LNCAP (cell line): ENCODE data around the gene PTCHD4.

Source experiments
- CTCF ChIP-seq: fragments of 450-650 bp; IDR thresholded peaks from 2 replicates; pipeline ENCODE4 v1.5.1; 2017; ENCODE audit warnings: mild to moderate bottlenecking

Gene PTCHD4

GRCh38 chr6:48075181-48075580 is 35.8 kb downstream of the PTCHD4 start:
- no peak for TF ChIP-seq CTCF

GRCh38 chr6:48073976-48074767 is 36.8 kb downstream of the PTCHD4 start:
- no peak for TF ChIP-seq CTCF

GRCh38 chr6:48071833-48072232 is 39.2 kb downstream of the PTCHD4 start:
- no peak for TF ChIP-seq CTCF

- TF ChIP-seq CTCF: no peak
Observed at GRCh38 chr6:48069280-48069679, 41.7 kb downstream of the PTCHD4 start.

- no peak for TF ChIP-seq CTCF
Observed at GRCh38 chr6:48068278-48069251, 42.4 kb downstream of the PTCHD4 start.

GRCh38 chr6:48067886-48068277 is 43.1 kb downstream of the PTCHD4 start:
- TF ChIP-seq CTCF: no peak

GRCh38 chr6:48067148-48067712 is 43.8 kb downstream of the PTCHD4 start:
- TF ChIP-seq CTCF: no peak
